HG03342 (cell line): ENCODE measurements around the gene IFITM5.
"Not testable (repeated sequence)": the region's sequence is repeated elsewhere in the genome, so short reads cannot be mapped to it uniquely, and the experiment has no call there.

Source experiments
- ATAC-seq: cut with Tn5 transposase; IDR thresholded peaks from one replicate; pipeline ENCODE4 v1.9.1; 2021; ENCODE audit warnings: mild to moderate bottlenecking, moderate library complexity; ENCODE audit not compliant: unreplicated experiment

The IFITM5 gene

GRCh38 chr11:313304-313786 lies 14.0 kb upstream of the IFITM5 start:
- ATAC-seq: no peak

GRCh38 chr11:312092-312816 lies 12.9 kb upstream of the IFITM5 start:
- no peak for ATAC-seq

- not testable (repeated sequence) for ATAC-seq
These were observed 11.9 kb upstream of the IFITM5 start for GRCh38 chr11:311013-311748.

- not testable (repeated sequence) for ATAC-seq
These were observed 10.8 kb upstream of the IFITM5 start for GRCh38 chr11:309979-310572.

- not testable (repeated sequence) for ATAC-seq
These were observed 9.7 kb upstream of the IFITM5 start for GRCh38 chr11:308740-309665.

GRCh38 chr11:307766-308708 lies 8.7 kb upstream of the IFITM5 start, which contains the start of gene IFITM2:
Gene IFITM2, plus strand, starts transcription at chr11:307816. Its CDS starts 377 bp downstream, at chr11:308193.
- ATAC-seq: not testable (repeated sequence)

- no peak for ATAC-seq
These were observed 7.5 kb upstream of the IFITM5 start for GRCh38 chr11:306645-307371.

- ATAC-seq: no peak
These were observed 6.5 kb upstream of the IFITM5 start for GRCh38 chr11:305844-306211.

- ATAC-seq: no peak
These were observed 5.9 kb upstream of the IFITM5 start for GRCh38 chr11:304915-305843.

GRCh38 chr11:304061-304506 lies 4.8 kb upstream of the IFITM5 start:
- ATAC-seq: no peak

- ATAC-seq: no peak
These were observed 4.0 kb upstream of the IFITM5 start for GRCh38 chr11:303363-303762.

GRCh38 chr11:299951-300735 lies 817 bp upstream of the IFITM5 start:
- ATAC-seq: no peak

- no peak for ATAC-seq
These were observed 790 bp downstream of the IFITM5 start for GRCh38 chr11:298406-299065.

- ATAC-seq: no peak
These were observed 1.5 kb downstream of the IFITM5 start for GRCh38 chr11:297586-298405.

GRCh38 chr11:297051-297585 lies 2.2 kb downstream of the IFITM5 start:
- ATAC-seq: no peak
